Mononuclear cell (primary cell): ENCODE data around the gene TUBA4B. TPM values are rescaled to one million over a fixed set of nuclear protein-coding genes. Genes with fewer than 3 reads are reported as not detected.
"Not testable (repeated sequence)": the region's sequence is repeated elsewhere in the genome, so short reads cannot be mapped to it uniquely, and the experiment has no call there.

ENCODE experiments used
- H3K27me3 ChIP-seq: 2 replicates; pipeline ENCODE4 v1.6.0; 2011; ENCODE audit warnings: low read length, control low read depth; ENCODE audit not compliant: insufficient read depth
- H3K4me1 ChIP-seq: 2 replicates; pipeline ENCODE4 v1.5.1; 2011; ENCODE audit warnings: mild to moderate bottlenecking, low read length, control low read depth; ENCODE audit not compliant: insufficient read depth
- H3K4me3 ChIP-seq: 2 replicates; pipeline ENCODE4 v1.5.1; 2011; ENCODE audit warnings: mild to moderate bottlenecking, low read length, moderate library complexity
- H3K9me3 ChIP-seq: 2 replicates; pipeline ENCODE4 v1.5.1; 2011; ENCODE audit warnings: low read depth, mild to moderate bottlenecking, control low read depth, low read length
- total RNA-seq: library from RNA; depleted of rRNA; stranded (reverse); fragments of >200 nt; gene quantifications from one replicate; pipeline ENCODE4 v1.2.3, GENCODE V29; 2012

Gene TUBA4B
- total RNA-seq, 1 donor: not detected

GRCh38 chr2:219297766-219298456, 44.9 kb downstream of the TUBA4B start:
- Histone ChIP-seq H3K9me3 (no peaks in the 10 kb centered on the region), H3K4me1 (peaks cover 12% of the 10 kb centered on the region), H3K27me3 (peaks cover 4% of the 10 kb centered on the region), H3K4me3 (no peak overlapping the region)

GRCh38 chr2:219298759-219299371, 45.8 kb downstream of the TUBA4B start:
- Histone ChIP-seq H3K4me1 (peaks cover 12% of the 10 kb centered on the region), H3K4me3 (no peak overlapping the region), H3K9me3 (no peaks in the 10 kb centered on the region), H3K27me3 (peaks cover 4% of the 10 kb centered on the region)

- Histone ChIP-seq H3K9me3 (no peaks in the 10 kb centered on the region), H3K4me3 (no peak overlapping the region), H3K4me1 (peaks cover 8% of the 10 kb centered on the region), H3K27me3 (peaks cover 4% of the 10 kb centered on the region)
These were observed 46.3 kb downstream of the TUBA4B start for GRCh38 chr2:219299372-219299760.

- H3K4me1 ChIP-seq: peaks cover 3% of the 10 kb centered on the region
- no peak overlapping the region for H3K4me3 ChIP-seq
- H3K27me3 ChIP-seq: peaks cover 4% of the 10 kb centered on the region
- H3K9me3 ChIP-seq: no peaks in the 10 kb centered on the region
These were observed 47.0 kb downstream of the TUBA4B start for GRCh38 chr2:219300022-219300421.

GRCh38 chr2:219302412-219302968, 49.4 kb downstream of the TUBA4B start:
- Histone ChIP-seq H3K4me1 (no peaks in the 10 kb centered on the region), H3K4me3 (no peak overlapping the region), H3K27me3 (peaks cover 17% of the 10 kb centered on the region), H3K9me3 (no peaks in the 10 kb centered on the region)

- H3K4me1 ChIP-seq: no peaks in the 10 kb centered on the region
- peaks cover 35% of the 10 kb centered on the region for H3K27me3 ChIP-seq
- no peak overlapping the region for H3K4me3 ChIP-seq
- H3K9me3 ChIP-seq: no peaks in the 10 kb centered on the region
These were observed 51.2 kb downstream of the TUBA4B start for GRCh38 chr2:219304223-219304622.

- Histone ChIP-seq H3K4me1 (no peaks in the 10 kb centered on the region), H3K27me3 (peaks cover 43% of the 10 kb centered on the region), H3K9me3 (no peaks in the 10 kb centered on the region), H3K4me3 (no peak overlapping the region)
These were observed 53.0 kb downstream of the TUBA4B start for GRCh38 chr2:219306047-219306446.

GRCh38 chr2:219308142-219309101, 55.4 kb downstream of the TUBA4B start:
- Histone ChIP-seq H3K4me3 (no peak overlapping the region), H3K4me1 (no peaks in the 10 kb centered on the region), H3K9me3 (no peaks in the 10 kb centered on the region), H3K27me3 (peaks cover 43% of the 10 kb centered on the region)

GRCh38 chr2:219309278-219309677, 56.2 kb downstream of the TUBA4B start, which contains the start of gene PTPRN:
PTPRN (minus strand) TSS chr2:219309401; CDS start chr2:219309332, 69 bp downstream.
- Histone ChIP-seq H3K4me3 (no peak within 1 kb of the TSS), H3K4me1 (no peaks in the 10 kb centered on the region), H3K27me3 (peaks cover 43% of the 10 kb centered on the region), H3K9me3 (no peaks in the 10 kb centered on the region)

GRCh38 chr2:219312683-219313263, 59.7 kb downstream of the TUBA4B start:
- not testable (repeated sequence) for H3K4me3 ChIP-seq, H3K9me3 ChIP-seq, H3K4me1 ChIP-seq
- peaks cover 27% of the 10 kb centered on the region for H3K27me3 ChIP-seq

- Histone ChIP-seq H3K27me3 (peaks cover 5% of the 10 kb centered on the region), H3K4me1 (no peaks in the 10 kb centered on the region), H3K4me3 (no peak overlapping the region), H3K9me3 (no peaks in the 10 kb centered on the region)
These were observed 61.9 kb downstream of the TUBA4B start for GRCh38 chr2:219314804-219315468.
